Measurements from ENCODE around the gene MELTF. TPM values are rescaled to one million over a fixed set of nuclear protein-coding genes. Genes with fewer than 3 reads are reported as not detected.

Gene MELTF
- total and polyA plus RNA-seq, 2 donors from 2014 or later = 6.1 to 8.7 TPM

GRCh38 chr3:197042539-197042938 is 12.9 kb upstream of the MELTF start:
- H3K9ac ChIP-seq (ENCODE audit: low read length in 3 of 3) = no peak overlapping the region
- H3K4me3 ChIP-seq (ENCODE audit: low read length in 3 of 3) = no peak overlapping the region
- FAIRE-seq (no peak), DNase-seq (no peak)
- intact Hi-C loops (cut with DNase I) = no loop called here
- no peak overlapping the region for H3K27ac ChIP-seq (ENCODE audit: low read depth in 2 of 2, low read length in 2 of 2)
- peaks cover 6 to 18% (median 8%) of the 10 kb centered on the region in 3 donors for H3K36me3 ChIP-seq (ENCODE audit: control insufficient read depth in 2 of 3, insufficient read depth in 3 of 3, low read length in 3 of 3)
- no peak for TF ChIP-seq CTCF (IDR thresholded peaks at IDR 0.05; ENCODE audit: borderline replicate concordance, extremely low read depth, insufficient read depth)
- H3K9me3 ChIP-seq (ENCODE audit: control insufficient read depth in 2 of 3, insufficient read depth in 1 of 3, low read length in 3 of 3) = no peaks in the 10 kb centered on the region
- H3K27me3 ChIP-seq (ENCODE audit: control insufficient read depth, insufficient read depth, low read length) = no peaks in the 10 kb centered on the region
- no peaks in the 10 kb centered on the region for H3K4me1 ChIP-seq (ENCODE audit: control insufficient read depth in 2 of 3, insufficient read depth in 2 of 3, low read depth in 1 of 3, low read length in 3 of 3)

- no peak for DNase-seq
- FAIRE-seq = no peak
- peaks cover 6 to 18% (median 8%) of the 10 kb centered on the region in 3 donors for H3K36me3 ChIP-seq (ENCODE audit: control insufficient read depth in 2 of 3, insufficient read depth in 3 of 3, low read length in 3 of 3)
- H3K4me1 ChIP-seq (ENCODE audit: control insufficient read depth in 2 of 3, insufficient read depth in 2 of 3, low read depth in 1 of 3, low read length in 3 of 3) = no peaks in the 10 kb centered on the region
- no peak overlapping the region for H3K9ac ChIP-seq (ENCODE audit: low read length in 3 of 3)
- intact Hi-C loops (cut with DNase I) = no loop called here
- no peak for TF ChIP-seq CTCF (IDR thresholded peaks at IDR 0.05; ENCODE audit: borderline replicate concordance, extremely low read depth, insufficient read depth)
- no peak overlapping the region for H3K27ac ChIP-seq (ENCODE audit: low read depth in 2 of 2, low read length in 2 of 2)
- no peak overlapping the region for H3K4me3 ChIP-seq (ENCODE audit: low read length in 3 of 3)
- no peaks in the 10 kb centered on the region for H3K9me3 ChIP-seq (ENCODE audit: control insufficient read depth in 2 of 3, insufficient read depth in 1 of 3, low read length in 3 of 3)
- H3K27me3 ChIP-seq (ENCODE audit: control insufficient read depth, insufficient read depth, low read length) = no peaks in the 10 kb centered on the region
Observed at GRCh38 chr3:197041875-197042488, 12.4 kb upstream of the MELTF start.

GRCh38 chr3:197040658-197041057 is 11.0 kb upstream of the MELTF start:
- Histone ChIP-seq H3K9ac (ENCODE audit: low read length in 3 of 3) (no peak overlapping the region), H3K36me3 (ENCODE audit: control insufficient read depth in 2 of 3, insufficient read depth in 3 of 3, low read length in 3 of 3) (peaks cover 3 to 12% (median 6%) of the 10 kb centered on the region in 3 donors), H3K4me3 (ENCODE audit: low read length in 3 of 3) (no peak overlapping the region), H3K4me1 (ENCODE audit: control insufficient read depth in 2 of 3, insufficient read depth in 2 of 3, low read depth in 1 of 3, low read length in 3 of 3) (no peaks in the 10 kb centered on the region), H3K9me3 (ENCODE audit: control insufficient read depth in 2 of 3, insufficient read depth in 1 of 3, low read length in 3 of 3) (no peaks in the 10 kb centered on the region), H3K27me3 (ENCODE audit: control insufficient read depth, insufficient read depth, low read length) (no peaks in the 10 kb centered on the region), H3K27ac (ENCODE audit: low read depth in 2 of 2, low read length in 2 of 2) (no peak overlapping the region)
- intact Hi-C loops (cut with DNase I) = no loop called here
- no peak for TF ChIP-seq CTCF (IDR thresholded peaks at IDR 0.05; ENCODE audit: borderline replicate concordance, extremely low read depth, insufficient read depth)
- DNase-seq (no peak), FAIRE-seq (no peak)

Data from kidney (tissue), 14 donors.